ENCODE results near the gene ZNF273.
A peak's percentile ranks its signal among the peaks of the same experiment; 100 is the strongest.

Gene ZNF273

DNA sequence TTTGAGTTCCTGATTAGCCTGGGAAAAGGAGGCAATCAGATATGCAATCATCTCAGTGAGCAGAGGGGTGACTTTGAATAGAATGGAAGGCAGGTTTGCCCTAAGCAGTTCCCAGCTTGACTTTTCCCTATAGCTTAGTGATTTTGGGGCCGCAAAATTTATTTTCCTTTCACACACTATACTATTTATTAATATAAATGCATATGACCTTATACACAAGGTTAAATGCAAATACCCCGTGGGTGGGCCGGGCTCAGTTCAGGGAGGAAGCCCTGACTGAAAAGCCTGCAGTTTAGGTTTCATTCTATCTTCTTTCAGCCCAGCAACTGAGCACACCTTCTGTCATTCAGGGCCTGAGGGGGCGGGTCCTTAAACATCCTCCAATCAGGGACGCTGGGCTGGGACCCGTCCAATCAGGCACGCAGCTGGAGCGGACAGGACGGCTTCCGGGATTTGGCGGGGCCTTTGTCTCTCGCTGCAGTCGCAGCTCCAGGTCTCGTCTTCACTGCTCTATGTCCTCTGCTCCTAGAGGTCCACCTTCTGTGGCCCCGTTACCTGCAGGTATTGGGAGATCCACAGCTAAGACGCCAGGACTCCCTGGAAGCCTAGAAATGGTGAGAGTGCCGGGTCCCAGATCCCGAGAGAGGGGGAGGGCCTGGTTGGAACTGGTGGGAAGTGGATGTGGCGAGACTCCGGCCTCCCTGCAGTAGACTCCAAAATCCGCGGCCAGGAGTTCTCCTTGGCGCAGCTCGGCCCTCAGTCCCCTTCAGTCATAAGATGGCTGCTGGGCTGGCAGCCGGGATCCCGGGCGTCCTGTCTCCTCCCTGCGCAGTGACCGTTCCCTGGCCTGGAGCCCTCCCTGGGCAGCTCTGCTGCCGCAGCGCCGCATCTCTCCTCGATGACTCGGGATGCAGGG is at the start of gene ZNF273:
TSS of gene ZNF273 (plus strand) at position 468 of the 916 bp plus-strand sequence. CDS start at position 513, 45 bp downstream.
- peak; percentile 98 for ATAC-seq
- TF ChIP-seq, protein P1, sequence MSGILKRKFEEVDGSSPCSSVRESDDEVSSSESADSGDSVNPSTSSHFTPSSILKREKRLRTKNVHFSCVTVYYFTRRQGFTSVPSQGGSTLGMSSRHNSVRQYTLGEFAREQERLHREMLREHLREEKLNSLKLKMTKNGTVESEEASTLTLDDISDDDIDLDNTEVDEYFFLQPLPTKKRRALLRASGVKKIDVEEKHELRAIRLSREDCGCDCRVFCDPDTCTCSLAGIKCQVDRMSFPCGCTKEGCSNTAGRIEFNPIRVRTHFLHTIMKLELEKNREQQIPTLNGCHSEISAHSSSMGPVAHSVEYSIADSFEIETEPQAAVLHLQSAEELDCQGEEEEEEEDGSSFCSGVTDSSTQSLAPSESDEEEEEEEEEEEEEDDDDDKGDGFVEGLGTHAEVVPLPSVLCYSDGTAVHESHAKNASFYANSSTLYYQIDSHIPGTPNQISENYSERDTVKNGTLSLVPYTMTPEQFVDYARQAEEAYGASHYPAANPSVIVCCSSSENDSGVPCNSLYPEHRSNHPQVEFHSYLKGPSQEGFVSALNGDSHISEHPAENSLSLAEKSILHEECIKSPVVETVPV (CRISPR knock-in tag; IDR thresholded peaks at IDR 0.05): no peak
- TF ChIP-seq ZNF8 (CRISPR knock-in tag; IDR thresholded peaks at IDR 0.05) (no peak), ESRRG (CRISPR knock-in tag; IDR thresholded peaks at IDR 0.05) (no peak), ISL1 (CRISPR knock-in tag; IDR thresholded peaks at IDR 0.05) (no peak), ZFP3 (CRISPR knock-in tag; IDR thresholded peaks at IDR 0.05) (peak; percentile 70; the same call in 1 of the 2 replicates), RARB (CRISPR knock-in tag; IDR thresholded peaks at IDR 0.05) (no peak)

DNA sequence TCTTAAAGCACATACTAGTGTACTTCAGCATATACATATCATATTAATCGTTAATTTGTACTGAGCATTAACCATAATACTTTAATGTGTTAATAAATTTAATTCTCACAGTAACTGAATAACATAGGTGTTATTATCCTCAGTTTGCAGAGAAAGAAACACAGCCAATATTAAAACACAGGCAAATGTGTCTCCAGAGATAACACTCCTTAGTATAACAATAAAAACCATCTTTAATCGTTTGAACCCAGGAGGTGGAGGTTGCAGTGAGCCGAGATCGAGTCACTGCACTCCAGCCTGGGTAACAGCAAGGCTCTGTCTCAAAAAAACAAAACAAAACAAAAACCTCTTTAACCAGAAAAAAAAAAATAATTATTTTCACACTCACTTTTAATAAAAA is 49.4 kb upstream of the ZNF273 start:
- no peak for ATAC-seq
- TF ChIP-seq ZNF565 (CRISPR knock-in tag; conservative IDR thresholded peaks at IDR 0.05; ENCODE audit: low read depth) (no peak), ZFP3 (CRISPR knock-in tag; IDR thresholded peaks at IDR 0.05) (no peak), TOX (CRISPR knock-in tag; IDR thresholded peaks at IDR 0.05; ENCODE audit: borderline replicate concordance) (no peak), SNAI2 (CRISPR knock-in tag; IDR thresholded peaks at IDR 0.05) (no peak), ZNF8 (CRISPR knock-in tag; IDR thresholded peaks at IDR 0.05) (no peak), RARB (CRISPR knock-in tag; IDR thresholded peaks at IDR 0.05) (no peak), ZNF70 (CRISPR knock-in tag; IDR thresholded peaks at IDR 0.05) (no peak)
- TF ChIP-seq, protein P2, sequence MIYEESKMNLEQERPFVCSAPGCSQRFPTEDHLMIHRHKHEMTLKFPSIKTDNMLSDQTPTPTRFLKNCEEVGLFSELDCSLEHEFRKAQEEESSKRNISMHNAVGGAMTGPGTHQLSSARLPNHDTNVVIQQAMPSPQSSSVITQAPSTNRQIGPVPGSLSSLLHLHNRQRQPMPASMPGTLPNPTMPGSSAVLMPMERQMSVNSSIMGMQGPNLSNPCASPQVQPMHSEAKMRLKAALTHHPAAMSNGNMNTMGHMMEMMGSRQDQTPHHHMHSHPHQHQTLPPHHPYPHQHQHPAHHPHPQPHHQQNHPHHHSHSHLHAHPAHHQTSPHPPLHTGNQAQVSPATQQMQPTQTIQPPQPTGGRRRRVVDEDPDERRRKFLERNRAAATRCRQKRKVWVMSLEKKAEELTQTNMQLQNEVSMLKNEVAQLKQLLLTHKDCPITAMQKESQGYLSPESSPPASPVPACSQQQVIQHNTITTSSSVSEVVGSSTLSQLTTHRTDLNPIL (CRISPR knock-in tag; IDR thresholded peaks at IDR 0.05; ENCODE audit: low read depth): no peak
- TF ChIP-seq, protein P3, sequence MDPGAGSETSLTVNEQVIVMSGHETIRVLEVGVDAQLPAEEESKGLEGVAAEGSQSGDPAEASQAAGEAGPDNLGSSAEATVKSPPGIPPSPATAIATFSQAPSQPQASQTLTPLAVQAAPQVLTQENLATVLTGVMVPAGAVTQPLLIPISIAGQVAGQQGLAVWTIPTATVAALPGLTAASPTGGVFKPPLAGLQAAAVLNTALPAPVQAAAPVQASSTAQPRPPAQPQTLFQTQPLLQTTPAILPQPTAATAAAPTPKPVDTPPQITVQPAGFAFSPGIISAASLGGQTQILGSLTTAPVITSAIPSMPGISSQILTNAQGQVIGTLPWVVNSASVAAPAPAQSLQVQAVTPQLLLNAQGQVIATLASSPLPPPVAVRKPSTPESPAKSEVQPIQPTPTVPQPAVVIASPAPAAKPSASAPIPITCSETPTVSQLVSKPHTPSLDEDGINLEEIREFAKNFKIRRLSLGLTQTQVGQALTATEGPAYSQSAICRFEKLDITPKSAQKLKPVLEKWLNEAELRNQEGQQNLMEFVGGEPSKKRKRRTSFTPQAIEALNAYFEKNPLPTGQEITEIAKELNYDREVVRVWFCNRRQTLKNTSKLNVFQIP (CRISPR knock-in tag; IDR thresholded peaks at IDR 0.05; ENCODE audit: borderline replicate concordance, low read depth): no peak

DNA sequence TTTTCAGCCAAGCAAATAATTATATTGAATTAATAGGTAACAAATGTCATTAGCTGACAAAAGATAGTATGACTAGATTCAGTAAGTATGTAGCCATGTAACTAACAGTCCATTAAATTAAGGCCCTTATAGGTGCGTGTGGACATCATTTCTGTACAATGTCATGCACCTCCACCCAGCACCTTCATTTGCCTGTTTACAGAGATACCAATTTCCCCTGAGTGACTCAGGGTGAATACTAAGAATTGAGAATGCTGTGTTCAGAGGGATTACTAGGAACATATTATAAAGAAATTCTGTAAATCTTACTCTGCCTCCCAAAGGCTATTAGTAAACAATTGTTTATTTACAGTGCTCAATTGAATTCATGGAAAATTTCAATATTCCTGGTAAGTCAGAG is 48.1 kb upstream of the ZNF273 start:
- no peak for ATAC-seq
- no peak for TF ChIP-seq RARB (CRISPR knock-in tag; IDR thresholded peaks at IDR 0.05)
- TF ChIP-seq ZC3H10 (CRISPR knock-in tag; IDR thresholded peaks at IDR 0.05): no peak
- TF ChIP-seq ZFP30 (CRISPR knock-in tag; IDR thresholded peaks at IDR 0.05): no peak
- TF ChIP-seq, protein P2 (CRISPR knock-in tag; IDR thresholded peaks at IDR 0.05; ENCODE audit: low read depth): no peak
- TF ChIP-seq, protein P4, sequence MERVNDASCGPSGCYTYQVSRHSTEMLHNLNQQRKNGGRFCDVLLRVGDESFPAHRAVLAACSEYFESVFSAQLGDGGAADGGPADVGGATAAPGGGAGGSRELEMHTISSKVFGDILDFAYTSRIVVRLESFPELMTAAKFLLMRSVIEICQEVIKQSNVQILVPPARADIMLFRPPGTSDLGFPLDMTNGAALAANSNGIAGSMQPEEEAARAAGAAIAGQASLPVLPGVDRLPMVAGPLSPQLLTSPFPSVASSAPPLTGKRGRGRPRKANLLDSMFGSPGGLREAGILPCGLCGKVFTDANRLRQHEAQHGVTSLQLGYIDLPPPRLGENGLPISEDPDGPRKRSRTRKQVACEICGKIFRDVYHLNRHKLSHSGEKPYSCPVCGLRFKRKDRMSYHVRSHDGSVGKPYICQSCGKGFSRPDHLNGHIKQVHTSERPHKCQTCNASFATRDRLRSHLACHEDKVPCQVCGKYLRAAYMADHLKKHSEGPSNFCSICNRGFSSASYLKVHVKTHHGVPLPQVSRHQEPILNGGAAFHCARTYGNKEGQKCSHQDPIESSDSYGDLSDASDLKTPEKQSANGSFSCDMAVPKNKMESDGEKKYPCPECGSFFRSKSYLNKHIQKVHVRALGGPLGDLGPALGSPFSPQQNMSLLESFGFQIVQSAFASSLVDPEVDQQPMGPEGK (CRISPR knock-in tag; IDR thresholded peaks at IDR 0.05; ENCODE audit: borderline replicate concordance): no peak
- no peak for TF ChIP-seq ESRRG (CRISPR knock-in tag; IDR thresholded peaks at IDR 0.05)
- no peak for TF ChIP-seq BACH2 (CRISPR knock-in tag; IDR thresholded peaks at IDR 0.05; ENCODE audit: borderline replicate concordance)
- no peak for TF ChIP-seq ZNF8 (CRISPR knock-in tag; IDR thresholded peaks at IDR 0.05)
- TF ChIP-seq, protein P1 (CRISPR knock-in tag; IDR thresholded peaks at IDR 0.05): no peak
- no peak for TF ChIP-seq CSDC2 (CRISPR knock-in tag; IDR thresholded peaks at IDR 0.05)
- TF ChIP-seq, protein P5, sequence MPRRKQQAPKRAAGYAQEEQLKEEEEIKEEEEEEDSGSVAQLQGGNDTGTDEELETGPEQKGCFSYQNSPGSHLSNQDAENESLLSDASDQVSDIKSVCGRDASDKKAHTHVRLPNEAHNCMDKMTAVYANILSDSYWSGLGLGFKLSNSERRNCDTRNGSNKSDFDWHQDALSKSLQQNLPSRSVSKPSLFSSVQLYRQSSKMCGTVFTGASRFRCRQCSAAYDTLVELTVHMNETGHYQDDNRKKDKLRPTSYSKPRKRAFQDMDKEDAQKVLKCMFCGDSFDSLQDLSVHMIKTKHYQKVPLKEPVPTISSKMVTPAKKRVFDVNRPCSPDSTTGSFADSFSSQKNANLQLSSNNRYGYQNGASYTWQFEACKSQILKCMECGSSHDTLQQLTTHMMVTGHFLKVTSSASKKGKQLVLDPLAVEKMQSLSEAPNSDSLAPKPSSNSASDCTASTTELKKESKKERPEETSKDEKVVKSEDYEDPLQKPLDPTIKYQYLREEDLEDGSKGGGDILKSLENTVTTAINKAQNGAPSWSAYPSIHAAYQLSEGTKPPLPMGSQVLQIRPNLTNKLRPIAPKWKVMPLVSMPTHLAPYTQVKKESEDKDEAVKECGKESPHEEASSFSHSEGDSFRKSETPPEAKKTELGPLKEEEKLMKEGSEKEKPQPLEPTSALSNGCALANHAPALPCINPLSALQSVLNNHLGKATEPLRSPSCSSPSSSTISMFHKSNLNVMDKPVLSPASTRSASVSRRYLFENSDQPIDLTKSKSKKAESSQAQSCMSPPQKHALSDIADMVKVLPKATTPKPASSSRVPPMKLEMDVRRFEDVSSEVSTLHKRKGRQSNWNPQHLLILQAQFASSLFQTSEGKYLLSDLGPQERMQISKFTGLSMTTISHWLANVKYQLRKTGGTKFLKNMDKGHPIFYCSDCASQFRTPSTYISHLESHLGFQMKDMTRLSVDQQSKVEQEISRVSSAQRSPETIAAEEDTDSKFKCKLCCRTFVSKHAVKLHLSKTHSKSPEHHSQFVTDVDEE (CRISPR knock-in tag; IDR thresholded peaks at IDR 0.05): no peak
- TF ChIP-seq TCF4 (CRISPR knock-in tag; IDR thresholded peaks at IDR 0.05; ENCODE audit: borderline replicate concordance): no peak
- TF ChIP-seq ARNTL (CRISPR knock-in tag; IDR thresholded peaks at IDR 0.05; ENCODE audit: borderline replicate concordance, low read depth): no peak
- TF ChIP-seq TOX (CRISPR knock-in tag; IDR thresholded peaks at IDR 0.05; ENCODE audit: borderline replicate concordance): no peak
- no peak for TF ChIP-seq ZNF70 (CRISPR knock-in tag; IDR thresholded peaks at IDR 0.05)
- no peak for TF ChIP-seq ZFP3 (CRISPR knock-in tag; IDR thresholded peaks at IDR 0.05)
- TF ChIP-seq OSR1 (CRISPR knock-in tag; IDR thresholded peaks at IDR 0.05): no peak
- no peak for TF ChIP-seq SNAI2 (CRISPR knock-in tag; IDR thresholded peaks at IDR 0.05)
- TF ChIP-seq, protein P3 (CRISPR knock-in tag; IDR thresholded peaks at IDR 0.05; ENCODE audit: borderline replicate concordance, low read depth): no peak

All from SK-N-SH treated with all-trans-retinoic acid at 6 μM for 48 hours (cell line).